H1 (cell line): Measurements from ENCODE around the gene AP1M1. TPM values are rescaled to one million over a fixed set of nuclear protein-coding genes. Genes with fewer than 3 reads are reported as not detected.

Experiments
- ASH2L ChIP-seq: fragments of 200-600, 300-600 bp; sonication (generic); IDR thresholded peaks from one replicate; pipeline ENCODE4 v1.7.1; 2017; ENCODE audit warnings: low read length
- GABPA ChIP-seq: IDR thresholded peaks from 2 replicates; pipeline ENCODE4 v1.6.1; 2011; ENCODE audit warnings: mild to moderate bottlenecking, low read length, moderate library complexity, borderline replicate concordance; ENCODE audit not compliant: insufficient read depth
- NRF1 ChIP-seq: IDR thresholded peaks from 2 replicates; pipeline ENCODE4 v1.6.1; 2011; ENCODE audit warnings: mild to moderate bottlenecking, low read depth, low read length, improper control_type of control experiment
- polyA plus RNA-seq, 7 experiments: library from polyadenylated mRNA; depleted of rRNA in 3 of 7; stranded (reverse) in 5 of 7; unstranded in 2 of 7; fragments of >200 nt in 5 of 7; fragments of 200-250 nt in 2 of 7; gene quantifications; 1 replicate in 5 of 7; 2 replicates in 1 of 7; 4 replicates in 1 of 7; pipeline versions ENCODE4 v1.2.1 to v1.2.3, GENCODE V29; 2011 to 2013; ENCODE audit warnings: missing spikeins in 2 of 7, mixed read lengths in 2 of 7
- total RNA-seq: library from RNA; stranded (reverse); fragmentation: NEBNext Ultra II Directional; extraction: Animal tissue kit (Norgen Biotek cat#: 25700); gene quantifications from 2 replicates; pipeline ENCODE4 v1.2.1, GENCODE V29; 2021

AP1M1 gene
- total and polyA plus RNA-seq, 2 of the 8 experiments (the other 6 are each of a cell fraction or from before 2014, with no cell fraction given) = 30.9 to 37.5 TPM

GRCh38 chr19:16235811-16236652 lies 38.3 kb downstream of the AP1M1 start (continued):
- no peak for TF ChIP-seq NRF1
- TF ChIP-seq ASH2L = no peak
- no peak for TF ChIP-seq GABPA
